GM19395 (cell line): ENCODE data around the gene C12orf42.

ENCODE experiments used
- ATAC-seq: cut with Tn5 transposase; IDR thresholded peaks from one replicate; pipeline ENCODE4 v1.9.1; 2021; ENCODE audit warnings: mild to moderate bottlenecking, moderate library complexity; ENCODE audit not compliant: unreplicated experiment

Gene C12orf42

GRCh38 chr12:103273645-103274044 lies 222.1 kb downstream of the C12orf42 start:
- no peak for ATAC-seq

DNA sequence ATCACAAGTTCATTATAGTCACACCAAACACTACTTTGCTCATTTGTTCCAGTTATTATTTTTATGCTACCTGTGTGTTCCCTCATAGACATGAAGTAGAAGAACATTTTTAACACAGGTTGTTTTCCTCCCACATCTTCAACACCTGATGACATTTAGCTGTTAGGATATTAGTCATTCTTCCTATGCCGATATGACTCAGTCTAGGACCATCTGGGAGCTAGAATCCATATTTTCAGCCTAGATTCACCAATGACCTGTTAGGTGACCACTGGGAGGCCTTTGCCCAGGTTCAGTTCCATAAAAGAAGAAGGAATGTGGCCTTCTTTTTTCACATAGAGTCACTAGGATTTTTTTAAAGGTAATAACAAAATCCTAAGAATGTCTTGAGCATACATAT lies 222.8 kb downstream of the C12orf42 start:
- no peak for ATAC-seq

- ATAC-seq = no peak
Observed at GRCh38 chr12:103269946-103270345, 225.8 kb downstream of the C12orf42 start.

DNA sequence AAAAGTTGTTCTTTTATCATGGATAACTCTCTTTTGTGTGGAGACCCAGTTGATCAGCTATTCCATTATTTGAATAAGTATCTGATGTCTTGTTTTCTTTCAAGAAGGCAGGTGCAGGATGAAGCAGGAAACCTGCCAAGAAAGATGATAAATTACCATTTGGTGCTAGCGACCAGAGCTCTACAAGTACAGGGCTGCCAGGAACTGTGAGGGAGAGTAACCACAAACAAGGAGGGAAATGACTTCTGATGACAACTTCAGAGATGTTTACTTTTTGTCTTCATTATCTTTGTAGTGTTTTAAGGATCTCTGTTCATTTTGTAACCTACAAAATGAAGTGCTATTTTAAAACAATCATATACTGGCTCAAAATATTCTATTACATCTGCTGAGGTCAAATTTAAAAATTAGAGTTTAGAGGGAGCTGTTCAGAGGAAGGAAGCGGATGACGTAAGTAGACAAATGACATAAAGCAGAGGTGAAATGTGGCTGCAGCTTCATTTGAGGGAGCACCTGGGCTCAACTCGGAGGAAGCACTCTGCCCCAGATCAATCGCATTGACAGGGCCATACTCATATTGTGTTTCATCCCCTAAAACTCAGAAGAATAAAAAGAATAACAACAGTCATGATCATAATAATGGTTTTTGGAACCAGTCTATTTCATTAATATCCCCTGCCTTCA lies 226.8 kb downstream of the C12orf42 start:
- ATAC-seq = no peak

DNA sequence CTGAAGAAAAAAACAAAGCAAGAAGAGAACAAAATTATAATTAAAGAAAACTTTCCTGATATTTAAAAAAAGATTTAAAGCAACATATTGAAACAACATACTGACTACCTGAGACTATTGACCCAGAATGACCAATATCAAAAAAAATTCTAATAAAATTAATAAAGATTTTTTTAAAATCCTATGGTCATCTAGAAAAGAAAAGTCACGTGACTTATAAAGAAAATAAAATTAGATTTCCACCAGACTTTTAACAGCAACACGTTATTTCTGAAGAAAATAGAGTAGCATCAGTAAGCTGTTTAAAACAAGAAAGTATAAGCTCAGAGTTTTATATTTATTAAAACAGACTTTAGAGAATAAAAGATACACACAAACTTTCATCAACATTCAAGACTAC lies 238.0 kb downstream of the C12orf42 start:
- no peak for ATAC-seq
